HG03103 (cell line): ENCODE data around the gene PLGRKT.
"Not testable (repeated sequence)": the region's sequence is repeated elsewhere in the genome, so short reads cannot be mapped to it uniquely, and the experiment has no call there.

Source experiments
- ATAC-seq: cut with Tn5 transposase; IDR thresholded peaks from one replicate; pipeline ENCODE4 v1.9.1; 2021; ENCODE audit warnings: low read depth; ENCODE audit not compliant: unreplicated experiment

Gene PLGRKT, protein sequence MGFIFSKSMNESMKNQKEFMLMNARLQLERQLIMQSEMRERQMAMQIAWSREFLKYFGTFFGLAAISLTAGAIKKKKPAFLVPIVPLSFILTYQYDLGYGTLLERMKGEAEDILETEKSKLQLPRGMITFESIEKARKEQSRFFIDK

DNA sequence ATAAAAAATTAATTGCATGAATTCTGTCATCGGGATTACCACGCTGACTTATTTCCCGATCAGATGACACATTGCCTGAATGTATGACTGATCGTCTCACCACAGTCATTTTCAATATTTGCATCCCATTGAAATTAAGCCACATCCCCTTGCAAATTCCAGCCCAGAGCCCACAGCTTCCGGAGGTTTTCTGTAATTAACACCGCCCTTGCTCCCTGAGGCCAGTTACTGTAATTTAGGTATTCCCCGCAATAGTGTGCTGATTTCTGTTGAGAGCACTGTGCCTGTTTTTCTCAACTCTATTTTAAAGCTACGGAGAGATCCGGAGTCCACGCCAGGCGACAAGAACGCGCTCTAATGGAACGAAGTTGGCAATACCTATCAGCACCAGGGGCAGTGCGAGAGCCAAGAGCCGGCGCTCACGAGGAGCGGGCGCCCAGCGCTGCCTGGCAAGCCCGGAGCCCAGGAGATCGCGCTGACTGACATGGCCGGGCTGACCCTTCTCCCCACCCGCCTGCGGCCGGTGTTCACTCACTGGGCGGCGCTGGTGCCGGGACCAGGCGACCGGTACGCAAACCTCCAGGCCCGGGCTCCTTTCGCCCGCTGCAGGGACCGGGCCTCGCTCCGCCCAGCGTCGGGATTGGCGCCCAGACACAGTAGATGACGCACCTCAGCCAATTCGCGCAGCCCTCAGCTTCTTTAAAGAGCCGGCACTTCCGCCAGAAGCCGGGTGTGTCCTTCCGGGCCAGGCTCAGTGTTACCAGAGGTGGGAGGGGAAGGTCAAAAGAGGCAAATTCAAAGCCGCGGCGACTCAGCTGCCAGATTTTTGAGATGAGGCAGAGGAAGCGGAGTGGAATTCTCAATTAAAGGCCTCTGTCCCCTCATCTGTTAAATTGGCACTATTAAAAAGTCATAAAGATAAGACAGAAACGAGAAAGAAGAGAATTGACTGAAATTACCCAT lies at the start of gene PLGRKT:
Gene PLGRKT, minus strand, starts transcription at position 672 of the 963 bp plus-strand sequence. CDS start 5,948 bp downstream, outside the sequence.
- ATAC-seq, result peak; percentile 72

DNA sequence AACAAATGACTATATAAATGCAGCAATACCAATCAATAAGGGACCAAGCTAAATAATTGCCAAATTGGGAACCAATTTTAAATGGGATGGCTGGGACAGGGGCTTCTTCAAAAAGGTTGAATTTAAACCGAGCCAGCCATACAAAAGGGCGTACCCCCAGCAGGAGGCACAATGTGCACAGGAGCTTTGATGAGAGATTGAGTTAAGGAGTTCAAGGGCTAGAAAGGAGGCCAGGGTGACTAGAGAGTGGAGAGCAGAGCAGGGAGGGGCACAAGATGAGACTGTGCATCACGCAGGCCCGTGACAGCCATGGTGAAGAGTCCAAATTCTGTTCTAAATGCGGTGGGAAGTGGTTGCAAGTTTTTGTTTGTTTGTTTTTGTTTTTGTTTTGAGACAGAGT lies 49.3 kb upstream of the PLGRKT start:
- no peak for ATAC-seq

DNA sequence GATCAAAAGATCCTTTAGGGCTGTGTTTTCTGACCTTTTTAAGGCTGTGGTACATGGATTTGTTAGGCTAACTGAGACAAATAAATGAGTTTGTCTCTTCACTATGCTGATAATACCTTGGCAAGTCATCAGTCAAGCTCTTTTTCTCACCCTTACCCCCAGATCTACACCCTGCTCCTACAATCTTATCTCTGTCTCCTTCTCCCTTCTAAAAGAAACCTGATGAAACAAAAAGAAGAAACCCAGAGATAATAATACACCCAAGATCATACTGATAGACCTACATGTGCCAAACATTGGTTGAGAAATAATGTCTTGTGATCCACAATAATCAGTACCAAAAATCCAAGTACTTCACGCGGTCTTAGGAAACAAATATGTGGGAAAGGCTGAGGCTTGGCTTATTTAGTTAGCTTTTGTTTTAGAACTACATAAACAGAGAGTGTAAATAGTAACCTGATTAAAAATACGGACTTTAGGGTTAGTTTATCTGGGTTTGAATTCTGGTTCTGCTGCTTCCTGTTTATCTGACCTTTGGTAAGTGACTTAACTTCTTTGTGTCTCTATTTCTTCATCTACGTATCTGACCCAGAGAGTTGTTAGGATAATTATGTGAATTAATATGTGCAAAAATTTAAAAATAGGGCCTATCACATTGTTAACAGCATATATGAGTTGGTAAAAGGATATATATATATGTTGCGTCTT lies 47.8 kb upstream of the PLGRKT start:
- ATAC-seq, result no peak

DNA sequence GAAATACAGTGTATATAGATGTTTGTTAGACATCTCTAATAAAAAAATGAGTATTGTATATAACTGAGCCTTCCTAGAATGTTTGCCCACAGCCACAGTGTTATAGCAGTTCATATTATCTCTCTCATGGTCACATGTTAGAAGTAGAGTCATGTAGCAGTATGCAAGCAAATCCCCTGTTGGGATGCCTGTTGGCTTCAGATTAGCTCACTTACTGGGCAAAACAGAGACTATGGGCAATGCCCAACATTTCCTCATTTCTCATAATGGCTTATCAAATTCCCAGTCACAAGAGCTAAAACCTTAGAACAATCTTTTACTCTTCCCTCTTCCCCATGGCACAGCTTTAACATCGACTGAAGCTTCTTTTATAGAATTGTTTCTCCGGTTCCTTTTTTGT lies 45.6 kb upstream of the PLGRKT start:
- no peak for ATAC-seq

DNA sequence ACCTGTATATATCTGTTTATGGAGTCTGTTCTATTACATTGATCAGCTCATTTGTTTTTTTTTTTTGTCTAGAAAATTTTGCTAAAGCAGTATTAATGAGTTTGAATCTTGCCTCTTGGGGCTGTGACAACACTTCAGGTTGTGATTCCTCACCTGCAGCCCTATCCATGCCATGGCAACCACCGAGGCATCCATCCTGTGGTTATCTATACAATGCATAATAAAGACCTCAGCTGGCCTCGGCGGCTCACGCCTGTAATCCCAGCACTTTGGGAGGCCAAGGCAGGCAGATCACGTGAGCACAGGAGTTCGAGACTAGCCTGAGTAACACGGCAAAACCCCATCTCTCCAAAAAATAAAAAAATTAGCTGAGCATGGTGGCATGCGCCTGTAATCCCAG lies 44.5 kb upstream of the PLGRKT start:
- no peak for ATAC-seq

DNA sequence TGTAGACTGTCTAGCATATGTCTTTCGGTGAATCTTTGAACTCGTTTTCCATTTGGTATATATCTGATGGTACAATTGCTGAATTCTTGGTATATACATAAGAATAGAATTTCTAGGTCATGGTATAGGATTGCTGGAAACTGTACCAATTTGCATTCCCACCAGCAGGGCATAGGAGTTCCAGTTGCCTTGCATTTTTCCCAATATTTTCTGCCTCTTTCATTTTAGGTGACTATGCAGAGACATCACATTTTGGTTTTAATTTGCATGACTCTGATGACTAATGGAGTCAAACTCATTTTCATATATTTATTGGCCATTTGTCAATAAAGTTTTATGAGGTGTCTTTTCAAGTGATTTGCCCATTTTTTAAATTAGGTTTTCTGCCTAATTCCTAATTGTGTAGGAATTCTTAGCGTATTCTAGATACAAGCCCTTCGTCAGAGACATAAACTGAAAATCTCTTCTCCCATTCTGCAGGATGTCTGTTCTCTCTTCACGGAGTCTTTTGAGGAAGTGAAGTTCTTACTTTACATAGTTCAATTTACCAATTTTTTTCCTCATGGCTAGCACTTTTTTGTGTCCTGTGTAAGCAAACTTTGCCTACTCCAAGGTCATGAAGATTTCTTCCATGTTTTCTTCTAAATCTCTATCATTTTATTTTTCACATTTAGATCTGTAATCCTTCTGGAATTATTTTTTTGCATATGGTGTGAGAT lies 43.8 kb upstream of the PLGRKT start:
- no peak for ATAC-seq

DNA sequence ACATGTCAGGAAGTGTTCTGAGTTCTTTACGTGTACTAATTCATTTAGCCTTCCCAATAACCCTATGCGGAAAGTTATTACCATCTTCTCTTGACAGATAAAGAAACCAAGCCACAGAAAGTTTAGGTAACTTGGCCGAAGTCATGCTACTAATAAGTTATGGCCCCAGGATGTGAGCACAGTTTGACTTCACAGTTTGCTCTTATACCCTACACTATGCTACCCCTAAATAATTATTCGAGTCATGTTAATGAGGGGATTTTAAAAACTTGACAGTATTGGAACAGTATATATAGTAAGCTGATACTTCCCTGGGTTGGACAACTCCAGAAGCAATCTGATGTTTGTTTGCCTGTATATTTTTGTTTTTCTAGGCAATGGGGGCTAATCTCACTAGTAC lies 43.2 kb upstream of the PLGRKT start:
- ATAC-seq, result no peak

GRCh38 chr9:5479994-5480694 lies 42.4 kb upstream of the PLGRKT start:
- ATAC-seq, result no peak

DNA sequence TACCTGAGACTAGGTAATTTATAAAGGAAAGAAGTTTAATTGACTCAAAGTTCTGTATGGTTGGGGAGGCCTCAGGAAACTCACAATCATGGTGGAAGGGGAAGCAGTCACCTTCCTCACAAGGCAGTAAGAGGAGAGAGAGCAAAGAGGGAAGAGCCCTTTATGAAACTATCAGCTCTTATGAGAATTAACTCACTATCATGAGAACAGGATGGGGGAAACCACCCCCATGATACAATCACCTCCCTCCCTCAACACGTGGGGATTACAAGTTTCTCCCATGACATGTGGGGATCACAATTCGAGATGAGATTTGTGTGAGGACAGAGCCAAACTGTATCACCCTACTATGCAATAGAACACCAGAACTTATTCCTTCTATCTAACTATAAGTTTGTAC lies 40.5 kb upstream of the PLGRKT start:
- no peak for ATAC-seq

- ATAC-seq, result not testable (repeated sequence)
Observed at GRCh38 chr9:5475611-5476010, 37.9 kb upstream of the PLGRKT start.

- ATAC-seq, result no peak
Observed at GRCh38 chr9:5470816-5471215, 33.1 kb upstream of the PLGRKT start.

- ATAC-seq, result no peak
Observed at GRCh38 chr9:5470122-5470521, 32.4 kb upstream of the PLGRKT start.

GRCh38 chr9:5468850-5469249 lies 31.1 kb upstream of the PLGRKT start:
- ATAC-seq, result no peak

DNA sequence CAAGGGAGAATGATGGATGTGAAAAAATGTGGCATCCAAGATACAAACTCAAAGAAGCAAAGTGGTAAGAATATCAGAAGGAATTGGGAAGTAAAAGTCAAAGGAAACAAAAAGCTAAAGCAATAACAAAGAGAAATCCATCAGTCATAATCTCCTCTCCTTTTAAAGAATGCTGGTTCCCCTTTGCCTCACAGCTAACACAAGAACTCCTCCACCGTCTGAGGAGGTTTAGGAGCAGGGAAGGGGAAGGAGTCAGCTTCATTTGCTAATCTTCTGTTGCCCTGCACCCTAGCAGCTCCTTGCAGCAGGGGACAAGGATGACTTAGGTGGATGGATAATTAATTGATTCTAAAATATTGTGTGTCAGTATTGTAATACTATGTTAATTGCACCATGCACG lies 29.0 kb upstream of the PLGRKT start:
- no peak for ATAC-seq

DNA sequence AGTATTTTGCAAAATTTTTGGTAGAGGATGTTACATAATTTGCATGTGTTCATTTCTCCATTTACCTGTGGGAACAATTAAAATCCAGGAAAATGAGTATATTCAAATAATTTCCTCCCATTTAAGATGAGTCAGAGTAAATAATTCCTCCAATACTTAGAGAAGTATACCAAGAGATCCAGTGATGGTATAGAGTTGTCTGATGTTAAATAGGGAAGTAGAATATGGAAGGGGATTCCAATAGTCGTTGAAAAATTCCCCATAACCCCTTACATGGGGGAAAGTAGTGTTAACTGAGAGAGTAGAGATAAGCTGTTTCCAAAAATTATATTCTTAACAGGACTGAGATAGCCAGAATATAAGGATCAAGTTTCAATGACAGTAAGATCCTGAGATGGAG lies 28.3 kb upstream of the PLGRKT start:
- no peak for ATAC-seq

- ATAC-seq, result not testable (repeated sequence)
Observed at GRCh38 chr9:5464831-5465330, 27.2 kb upstream of the PLGRKT start.

DNA sequence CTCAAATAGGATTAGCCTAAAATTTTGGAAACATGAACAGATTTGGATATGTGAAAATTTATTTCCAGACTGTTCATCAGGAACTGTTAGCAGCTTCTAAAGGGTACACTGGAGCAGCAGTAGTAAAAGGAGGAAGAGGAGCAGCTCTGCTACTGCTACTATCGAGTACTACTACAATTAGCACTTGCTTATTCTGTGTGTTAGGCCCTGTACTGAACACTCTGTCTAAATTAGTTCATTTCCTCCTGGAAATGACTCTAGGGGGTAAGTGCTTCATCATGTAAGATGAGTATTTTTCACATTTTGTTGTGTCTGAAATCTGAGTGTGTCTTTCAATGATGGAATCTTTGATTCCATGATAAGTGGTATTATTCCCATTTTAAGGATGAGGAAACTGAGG lies 22.4 kb upstream of the PLGRKT start:
- no peak for ATAC-seq

- ATAC-seq, result no peak
Observed at GRCh38 chr9:5459289-5459829, 21.6 kb upstream of the PLGRKT start.

DNA sequence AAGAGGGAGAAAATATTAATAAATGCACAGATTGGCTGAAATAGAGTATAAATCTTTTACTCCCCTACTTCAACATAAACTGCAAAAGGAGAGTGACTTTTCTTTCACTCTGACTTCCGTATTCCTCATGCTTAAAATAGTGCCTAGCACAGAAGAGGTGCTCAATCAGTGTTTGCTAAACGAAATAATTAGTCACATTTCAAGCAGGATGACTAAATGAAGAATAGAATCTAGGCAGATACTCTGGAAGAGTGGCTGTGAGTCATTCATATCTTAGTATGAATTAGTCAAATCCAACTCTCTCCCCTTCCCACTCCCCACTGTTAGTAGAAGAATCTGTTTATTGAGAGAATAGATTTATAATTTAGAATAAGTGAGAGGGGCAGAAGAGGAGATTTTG lies 17.5 kb upstream of the PLGRKT start:
- ATAC-seq, result no peak

GRCh38 chr9:5453673-5454072 lies 15.9 kb upstream of the PLGRKT start:
- no peak for ATAC-seq
